GM18909 (cell line): ENCODE results near the gene LIMCH1.

Experiments
- ATAC-seq: cut with Tn5 transposase; IDR thresholded peaks from one replicate; pipeline ENCODE4 v1.9.1; 2021; ENCODE audit warnings: mild to moderate bottlenecking; ENCODE audit not compliant: unreplicated experiment, poor library complexity

The LIMCH1 gene

GRCh38 chr4:41561244-41561643 lies 23.3 kb downstream of the LIMCH1 start:
- no peak for ATAC-seq

- ATAC-seq: no peak
Measured at GRCh38 chr4:41567186-41567585, 29.2 kb downstream of the LIMCH1 start.

GRCh38 chr4:41568363-41568762 lies 30.4 kb downstream of the LIMCH1 start:
- no peak for ATAC-seq

GRCh38 chr4:41569961-41570360 lies 32.0 kb downstream of the LIMCH1 start:
- ATAC-seq: no peak

DNA sequence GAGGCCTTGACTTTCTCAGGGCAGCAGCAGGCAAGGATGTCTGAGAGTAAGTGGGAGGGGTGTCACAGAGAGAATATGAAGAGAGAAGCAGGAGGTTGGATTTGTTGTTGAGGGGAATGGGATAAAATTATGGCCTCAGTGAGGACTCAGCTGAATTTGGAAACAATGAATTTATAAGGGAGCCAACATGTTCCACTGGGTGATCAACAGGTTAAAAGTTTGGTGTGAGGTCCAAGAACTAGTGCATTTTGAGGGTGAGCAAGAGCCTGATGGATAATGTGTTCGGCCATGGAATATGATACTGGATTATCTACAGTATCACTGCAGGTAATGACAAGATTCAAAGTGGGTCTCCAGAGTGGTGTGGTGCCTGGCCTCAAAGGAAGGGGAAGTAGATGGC lies 33.5 kb downstream of the LIMCH1 start:
- no peak for ATAC-seq

DNA sequence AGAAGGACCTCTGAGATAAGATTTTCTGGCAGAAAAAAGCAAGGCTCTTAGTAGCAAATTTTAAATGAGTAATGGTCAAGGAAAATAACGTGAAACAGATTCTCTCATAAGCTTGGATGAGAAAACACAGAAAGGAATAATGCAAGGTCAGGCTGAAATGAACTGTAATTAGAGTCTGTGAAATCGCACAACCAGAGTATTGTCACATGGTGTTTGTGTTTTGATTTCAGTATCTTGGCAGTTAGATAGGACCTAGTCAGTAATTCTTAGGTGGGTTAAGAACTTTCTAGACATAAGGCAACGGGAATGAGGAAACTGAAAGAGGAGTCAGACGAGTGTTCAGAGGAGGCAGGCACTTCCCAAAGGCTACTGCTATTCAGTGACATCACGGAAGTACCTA lies 34.6 kb downstream of the LIMCH1 start:
- ATAC-seq: no peak

GRCh38 chr4:41572956-41573355 lies 35.0 kb downstream of the LIMCH1 start:
- ATAC-seq: no peak

DNA sequence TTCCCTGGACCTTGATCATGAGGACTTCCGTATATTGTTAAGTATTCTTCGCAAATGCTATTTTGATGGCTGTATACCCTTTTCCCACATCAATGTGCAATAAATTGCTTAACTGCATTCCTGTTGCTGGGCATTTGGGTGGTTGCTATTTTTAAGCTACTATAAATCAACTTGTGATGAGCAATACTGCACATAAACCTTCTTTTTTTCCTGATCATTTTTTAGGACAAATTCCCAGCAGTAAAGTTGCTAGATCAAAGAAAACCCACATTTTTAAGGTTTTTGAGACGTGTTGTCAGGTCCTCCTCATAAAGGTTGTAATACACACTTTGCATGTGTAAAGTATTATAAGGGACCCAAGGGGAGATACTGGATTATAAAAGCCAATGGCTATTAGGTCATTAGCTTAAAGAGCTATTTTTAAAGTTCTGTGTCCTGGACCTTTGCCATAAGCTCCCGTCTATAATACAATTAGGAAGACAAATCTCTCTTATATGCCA lies 35.6 kb downstream of the LIMCH1 start:
- no peak for ATAC-seq

GRCh38 chr4:41575207-41575606 lies 37.2 kb downstream of the LIMCH1 start:
- no peak for ATAC-seq

- no peak for ATAC-seq
Measured at GRCh38 chr4:41575665-41576064, 37.7 kb downstream of the LIMCH1 start.

DNA sequence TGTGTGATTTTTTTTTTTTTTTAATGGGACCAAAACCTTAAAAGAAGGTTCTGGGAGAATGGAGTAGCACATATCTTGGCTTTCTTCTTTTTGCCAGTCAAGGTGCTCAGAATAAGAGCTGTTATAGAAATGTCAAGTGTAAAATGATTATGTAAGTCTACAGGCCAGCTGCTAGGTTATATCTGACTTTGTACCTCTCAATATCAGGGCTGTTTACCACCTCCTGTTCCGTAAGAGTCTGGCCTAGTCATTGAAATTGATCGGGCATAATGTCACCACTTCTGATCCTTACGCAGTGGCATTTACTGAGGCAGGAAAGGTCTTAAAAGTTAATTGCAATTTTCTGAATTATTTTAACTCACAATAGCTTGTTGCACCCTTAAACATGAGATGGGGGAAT lies 41.1 kb downstream of the LIMCH1 start:
- no peak for ATAC-seq

DNA sequence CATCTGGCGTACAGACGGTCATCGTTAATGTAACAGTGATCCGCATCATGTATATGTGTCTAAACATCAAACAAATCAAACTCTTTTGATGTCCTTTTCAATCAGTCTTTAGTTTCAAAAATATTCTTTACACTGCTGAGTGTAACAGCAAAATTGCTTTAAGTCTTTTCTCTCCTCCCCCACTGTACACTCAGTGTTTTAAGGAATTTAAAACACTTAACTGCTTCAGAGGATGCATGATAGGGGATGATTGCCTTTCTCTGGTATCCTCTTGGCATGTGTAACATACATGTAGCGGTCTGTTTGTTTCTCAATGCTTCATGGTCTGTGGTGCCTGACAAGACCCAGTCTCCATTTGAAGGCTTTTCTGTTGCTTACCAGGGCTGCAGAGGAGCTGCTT lies 41.6 kb downstream of the LIMCH1 start:
- no peak for ATAC-seq

GRCh38 chr4:41580007-41580406 lies 42.0 kb downstream of the LIMCH1 start:
- no peak for ATAC-seq

DNA sequence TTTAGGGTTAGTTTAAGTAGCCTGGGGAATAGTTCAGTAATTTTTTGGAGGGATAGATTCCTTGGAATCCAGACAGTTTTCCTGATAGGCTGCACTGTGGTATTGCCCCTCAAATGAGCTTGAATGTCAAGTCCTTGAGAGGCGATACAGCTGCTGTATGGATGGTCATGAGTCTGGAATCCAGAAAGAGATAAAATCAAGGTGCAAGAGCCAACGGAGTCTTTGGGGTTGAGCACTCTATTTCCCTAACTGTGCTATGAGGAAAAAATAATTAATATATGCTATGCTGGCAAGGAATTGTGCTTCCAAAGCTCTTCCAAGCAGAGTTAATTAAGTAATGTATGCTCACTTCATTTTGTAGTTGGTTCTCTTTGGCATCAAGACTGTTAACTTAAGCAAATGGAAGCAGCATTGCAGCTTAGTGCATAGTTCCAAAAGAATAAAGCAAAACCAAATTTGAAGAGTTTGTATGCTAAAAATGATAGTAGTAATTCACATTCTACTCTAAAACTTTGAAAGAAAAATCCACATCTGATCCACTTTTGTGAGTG lies 48.8 kb downstream of the LIMCH1 start:
- ATAC-seq: no peak

DNA sequence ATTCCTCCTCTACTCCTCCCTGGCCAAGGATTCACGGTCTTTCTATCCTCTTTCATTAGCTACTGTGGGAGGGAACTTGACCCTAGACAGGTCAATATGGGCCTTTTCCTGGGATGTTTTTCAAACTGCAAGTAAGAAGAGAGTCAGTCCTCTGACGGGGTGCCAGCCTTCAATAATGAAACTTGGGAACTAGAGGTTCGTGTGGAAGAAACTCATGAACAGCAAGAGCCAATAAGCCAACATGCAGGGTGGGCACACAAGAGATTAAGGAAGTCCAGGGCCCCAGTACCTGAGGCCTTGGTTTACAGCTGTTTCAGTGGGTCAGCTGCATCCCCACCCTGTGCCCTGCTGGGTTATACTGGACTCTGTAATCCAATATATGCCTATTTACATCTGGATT lies 49.3 kb downstream of the LIMCH1 start:
- no peak for ATAC-seq

DNA sequence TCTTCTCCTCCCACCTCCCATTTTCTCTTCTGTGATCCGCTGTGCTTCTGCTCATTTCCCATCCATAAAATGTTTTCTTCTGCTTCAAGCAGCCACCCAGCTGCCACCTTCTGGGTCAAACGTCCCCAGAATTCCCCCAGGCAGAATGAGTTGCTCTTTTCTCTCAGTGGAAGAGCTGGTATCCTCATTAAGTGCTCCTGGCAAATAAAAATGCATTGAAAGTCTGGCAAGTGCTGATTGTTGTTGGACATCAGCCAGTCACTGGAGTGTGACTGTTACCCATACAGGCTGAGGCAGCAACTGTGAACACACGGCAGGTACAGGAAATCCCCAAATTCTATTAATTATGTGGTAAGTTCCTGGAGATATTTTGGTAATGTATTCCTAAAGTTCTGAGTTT lies 52.6 kb downstream of the LIMCH1 start:
- ATAC-seq: no peak

DNA sequence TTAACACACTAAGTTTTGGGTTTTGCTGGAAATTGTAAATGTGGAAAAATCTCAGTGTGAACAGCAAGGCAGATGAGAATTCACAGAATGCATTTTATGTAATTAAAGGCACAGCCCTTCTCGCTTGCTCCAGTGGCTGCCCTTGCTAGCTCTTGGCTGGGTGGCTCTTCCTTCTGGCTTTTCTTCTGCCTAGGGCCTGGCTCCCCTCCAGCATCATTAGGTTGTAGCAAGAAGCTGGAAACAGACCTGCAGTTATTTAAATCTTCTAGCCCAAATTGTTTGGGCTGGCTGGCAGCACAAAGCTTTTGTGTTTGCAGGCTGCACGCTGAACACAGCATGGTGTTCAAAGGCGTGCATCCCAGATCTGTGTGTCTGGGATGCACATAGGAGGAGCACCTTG lies 56.5 kb downstream of the LIMCH1 start:
- no peak for ATAC-seq

- ATAC-seq: no peak
Measured at GRCh38 chr4:41597494-41597893, 59.5 kb downstream of the LIMCH1 start.

DNA sequence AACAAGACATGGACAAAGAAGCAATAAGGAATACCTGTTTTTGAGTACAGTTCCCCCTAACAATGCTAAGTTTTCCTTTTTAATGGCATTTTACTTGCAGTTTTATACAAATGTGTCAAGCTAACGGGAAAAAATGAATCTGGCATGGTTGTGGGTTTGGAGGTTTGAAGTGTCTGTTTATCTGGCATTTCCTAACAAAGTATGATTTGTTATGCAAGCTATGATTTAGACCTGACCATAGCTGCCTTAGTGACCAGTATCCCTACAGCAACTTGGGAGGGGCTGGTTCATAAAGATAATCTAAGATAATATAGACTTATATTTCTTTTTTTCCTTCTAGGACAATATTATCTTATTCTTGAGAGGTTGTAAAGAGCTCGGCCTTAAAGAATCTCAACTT lies 60.6 kb downstream of the LIMCH1 start:
- no peak for ATAC-seq

GRCh38 chr4:41599192-41599786 lies 61.3 kb downstream of the LIMCH1 start:
- ATAC-seq: no peak

GRCh38 chr4:41600243-41600912 lies 62.4 kb downstream of the LIMCH1 start:
- ATAC-seq: no peak

- ATAC-seq: no peak
Measured at GRCh38 chr4:41601025-41601424, 63.1 kb downstream of the LIMCH1 start.
